H1 (cell line): ENCODE data around the gene PDE9A. TPM values are rescaled to one million over a fixed set of nuclear protein-coding genes. Genes with fewer than 3 reads are reported as not detected.

Experiments
- CTCF ChIA-PET: fragments of 300-600 bp; sonication (Branson Sonifier 250); formaldehyde crosslinking; loops from one replicate; lab custom pipeline; 2021; ENCODE audit not compliant: partially characterized antibody; lab: Charles Lee
- POLR2A ChIA-PET: fragments of 300-600 bp; sonication (Branson Sonifier 250); formaldehyde crosslinking; loops from one replicate; lab custom pipeline; 2021; ENCODE audit warnings: inconsistent platforms; ENCODE audit not compliant: partially characterized antibody; lab: Charles Lee
- DNase-seq, 2 experiments: peaks; one replicate each; pipeline versions ENCODE4 v3.0.0 to v3.0.0-alpha.2; 2010 to 2022; ENCODE audit warnings: low spot score in 2 of 2, low read depth in 1 of 2, mixed read lengths in 1 of 2
- FAIRE-seq: peaks from 2 replicates; lab custom pipeline; 2011; peaks lifted over from hg19 to GRCh38; lab: Jason Lieb, UNC
- H2AFZ ChIP-seq: 2 replicates; pipeline ENCODE4 v1.8.1; 2012; ENCODE audit warnings: low read length, inconsistent platforms
- H2AK5ac ChIP-seq: 2 replicates; pipeline ENCODE4 v1.6.1; 2013; ENCODE audit warnings: low read depth, low read length
- H2BK120ac ChIP-seq: replicated peaks from 2 replicates; pipeline ENCODE3; 2013; ENCODE audit warnings: low read depth, low read length, inconsistent platforms
- H2BK12ac ChIP-seq: 2 replicates; pipeline ENCODE4 v1.6.1; 2013; ENCODE audit warnings: low read depth, low read length
- H2BK15ac ChIP-seq: 2 replicates; pipeline ENCODE4 v1.6.1; 2013; ENCODE audit warnings: low read length
- H2BK20ac ChIP-seq: 2 replicates; pipeline ENCODE4 v1.6.1; 2013; ENCODE audit warnings: low read length
- H2BK5ac ChIP-seq: 2 replicates; pipeline ENCODE4 v1.6.1; 2013; ENCODE audit warnings: low read depth, low read length
- H3K14ac ChIP-seq: 2 replicates; pipeline ENCODE4 v1.6.1; 2013; ENCODE audit warnings: inconsistent platforms; ENCODE audit not compliant: insufficient read length
- H3K18ac ChIP-seq: 2 replicates; pipeline ENCODE4 v1.6.1; 2013; ENCODE audit warnings: low read length; ENCODE audit errors: extremely low read depth
- H3K23ac ChIP-seq: 2 replicates; pipeline ENCODE4 v1.6.1; 2013; ENCODE audit warnings: inconsistent platforms; ENCODE audit not compliant: insufficient read length
- H3K23me2 ChIP-seq: 2 replicates; pipeline ENCODE4 v1.6.1; 2013; ENCODE audit warnings: low read depth, low read length
- H3K27ac ChIP-seq: 2 replicates; pipeline ENCODE4 v1.6.1; 2011; ENCODE audit warnings: low read depth, low read length, inconsistent platforms
- H3K27me3 ChIP-seq, 4 experiments: replicated peaks in 1 of 4; 1 replicate in 1 of 4; 2 replicates in 3 of 4; pipeline versions ENCODE4 v1.6.1 to v1.8.1; 2011 to 2013; ENCODE audit warnings: low read length in 3 of 4, mild to moderate bottlenecking in 3 of 4, inconsistent platforms in 2 of 4, mixed read lengths in 2 of 4, moderate library complexity in 1 of 4; ENCODE audit not compliant: control insufficient read depth in 3 of 4, insufficient read depth in 3 of 4; ENCODE audit errors: extremely low read depth in 1 of 4
- H3K36me3 ChIP-seq, 4 experiments: 2 replicates each; pipeline versions ENCODE4 v1.6.1 to v1.8.1; 2011 to 2013; ENCODE audit warnings: mild to moderate bottlenecking in 4 of 4, low read length in 3 of 4, moderate library complexity in 2 of 4, control low read depth in 1 of 4, inconsistent platforms in 1 of 4; ENCODE audit not compliant: insufficient read depth in 4 of 4, control insufficient read depth in 2 of 4
- H3K4ac ChIP-seq: replicated peaks from 2 replicates; pipeline ENCODE3; 2013; ENCODE audit warnings: low read length, low read depth, mixed read lengths, inconsistent platforms; ENCODE audit not compliant: insufficient read length
- H3K4me1 ChIP-seq, 4 experiments: replicated peaks in 1 of 4; 1 replicate in 1 of 4; 2 replicates in 3 of 4; pipeline versions ENCODE4 v1.6.1 to v1.8.1; 2011 to 2013; ENCODE audit warnings: low read length in 3 of 4, inconsistent platforms in 2 of 4, mixed read lengths in 1 of 4; ENCODE audit not compliant: insufficient read depth in 4 of 4, control insufficient read depth in 3 of 4
- H3K4me2 ChIP-seq, 2 experiments: 2 replicates each; pipeline versions ENCODE4 v1.6.1 to v1.8.1; 2011 to 2013; ENCODE audit warnings: low read depth in 2 of 2, low read length in 2 of 2, control low read depth in 1 of 2, inconsistent platforms in 1 of 2, mild to moderate bottlenecking in 1 of 2; ENCODE audit not compliant: insufficient read depth in 1 of 2
- H3K4me3 ChIP-seq, 4 experiments: fragments of 200-600, 300-600 bp in 1 of 4; sonication (generic), shearing (Covaris generic), sonication (Bioruptor Twin) in 1 of 4; 2 replicates each; pipeline versions ENCODE4 v1.5.1 to v1.8.1; 2011 to 2016; ENCODE audit warnings: low read length in 4 of 4, low read depth in 3 of 4, control low read depth in 2 of 4, inconsistent platforms in 2 of 4, mild to moderate bottlenecking in 2 of 4, mixed read lengths in 1 of 4, moderate library complexity in 1 of 4; ENCODE audit not compliant: insufficient read depth in 2 of 4; ENCODE audit errors: extremely low read depth in 1 of 4
- H3K56ac ChIP-seq: replicated peaks from 2 replicates; pipeline ENCODE3; 2013; ENCODE audit warnings: low read depth, mild to moderate bottlenecking, mixed read lengths, low read length, inconsistent platforms; ENCODE audit not compliant: insufficient read length
- H3K79me1 ChIP-seq: 2 replicates; pipeline ENCODE4 v1.6.1; 2013; ENCODE audit warnings: low read depth, low read length, control low read depth
- H3K79me2 ChIP-seq, 2 experiments: 2 replicates each; pipeline versions ENCODE4 v1.6.1 to v1.8.1; 2012 to 2013; ENCODE audit warnings: low read length in 2 of 2, mild to moderate bottlenecking in 2 of 2, inconsistent platforms in 1 of 2; ENCODE audit not compliant: insufficient read depth in 2 of 2, control insufficient read depth in 1 of 2
- H3K9ac ChIP-seq, 4 experiments: replicated peaks in 1 of 4; 1 replicate in 1 of 4; 2 replicates in 3 of 4; pipeline versions ENCODE4 v1.6.1 to v1.8.1; 2011 to 2013; ENCODE audit warnings: low read depth in 3 of 4, low read length in 3 of 4, control low read depth in 2 of 4, mild to moderate bottlenecking in 2 of 4, moderate library complexity in 2 of 4, inconsistent platforms in 1 of 4; ENCODE audit errors: extremely low read depth in 1 of 4
- H3K9me3 ChIP-seq, 2 experiments: 2 replicates each; pipeline versions ENCODE4 v1.6.1 to v1.8.1; 2012 to 2013; ENCODE audit warnings: mild to moderate bottlenecking in 2 of 2, moderate library complexity in 2 of 2, control low read depth in 1 of 2, inconsistent platforms in 1 of 2, low read depth in 1 of 2, low read length in 1 of 2, mixed read lengths in 1 of 2; ENCODE audit not compliant: insufficient read depth in 2 of 2
- H4K20me1 ChIP-seq, 2 experiments: replicated peaks in 1 of 2; 2 replicates each; pipeline versions ENCODE3 to v1.8.1; 2011 to 2013; ENCODE audit warnings: inconsistent platforms in 2 of 2, low read length in 2 of 2, mild to moderate bottlenecking in 1 of 2; ENCODE audit not compliant: insufficient read depth in 2 of 2, control insufficient read depth in 1 of 2
- H4K5ac ChIP-seq: 2 replicates; pipeline ENCODE4 v1.6.1; 2013; ENCODE audit warnings: low read length, low read depth, mixed read lengths, inconsistent platforms; ENCODE audit not compliant: insufficient read length
- H4K8ac ChIP-seq: 2 replicates; pipeline ENCODE4 v1.8.0; 2013; ENCODE audit warnings: mild to moderate bottlenecking, moderate library complexity, low read length, inconsistent platforms; ENCODE audit not compliant: insufficient read depth; ENCODE audit errors: extremely low read depth
- H4K91ac ChIP-seq: replicated peaks from 2 replicates; pipeline ENCODE3; 2013; ENCODE audit warnings: low read length, mixed read lengths, inconsistent platforms; ENCODE audit not compliant: insufficient read length
- BCL11A ChIP-seq, 2 experiments: IDR thresholded peaks; one replicate each; pipeline ENCODE4 v1.6.1; 2011; ENCODE audit warnings: low read depth in 2 of 2, low read length in 2 of 2, mild to moderate bottlenecking in 2 of 2
- CBX5 ChIP-seq: fragments of 300-800, 300-1000 bp; sonication (generic); IDR thresholded peaks from 2 replicates; pipeline ENCODE4 v1.7.1; 2016; ENCODE audit warnings: antibody characterized with exemption, low read length, low read depth
- EZH2 ChIP-seq: fragments of 200-600 bp; sonication (generic); IDR thresholded peaks from 2 replicates; pipeline ENCODE4 v1.7.1; 2012; ENCODE audit warnings: low read depth, mild to moderate bottlenecking, moderate library complexity, low read length, inconsistent platforms; ENCODE audit not compliant: severe bottlenecking
- GABPA ChIP-seq: IDR thresholded peaks from 2 replicates; pipeline ENCODE4 v1.6.1; 2011; ENCODE audit warnings: mild to moderate bottlenecking, low read length, moderate library complexity, borderline replicate concordance; ENCODE audit not compliant: insufficient read depth
- JUND ChIP-seq: IDR thresholded peaks from 2 replicates; pipeline ENCODE4 v1.6.1; 2011; ENCODE audit warnings: mild to moderate bottlenecking, improper control_type of control experiment, low read length
- SP2 ChIP-seq: IDR thresholded peaks from 2 replicates; pipeline ENCODE4 v1.6.1; 2012; ENCODE audit warnings: mild to moderate bottlenecking, low read length, inconsistent platforms
- WGBS, 2 experiments: shearing (Covaris generic) in 1 of 2; methylation state at CpG; one replicate each; pipeline versions ENCODE4 v1.1.6 to v1.1.7; 2013 to 2015; ENCODE audit warnings: low lambda C conversion rate in 2 of 2, mixed read lengths in 2 of 2, inconsistent platforms in 1 of 2, low coverage in 1 of 2, missing lambda C conversion rate in 1 of 2; ENCODE audit not compliant: insufficient replicate concordance in 2 of 2, insufficient coverage in 1 of 2, insufficient read length in 1 of 2; ENCODE audit errors: extremely low coverage in 1 of 2, missing lambda C conversion rate in 1 of 2; 5-methylcytosine and 5-hydroxymethylcytosine counted together
- polyA plus RNA-seq, 7 experiments: library from polyadenylated mRNA; depleted of rRNA in 3 of 7; stranded (reverse) in 5 of 7; unstranded in 2 of 7; fragments of >200 nt in 5 of 7; fragments of 200-250 nt in 2 of 7; gene quantifications; 1 replicate in 5 of 7; 2 replicates in 1 of 7; 4 replicates in 1 of 7; pipeline versions ENCODE4 v1.2.1 to v1.2.3, GENCODE V29; 2011 to 2013; ENCODE audit warnings: missing spikeins in 2 of 7, mixed read lengths in 2 of 7
- total RNA-seq: library from RNA; stranded (reverse); fragmentation: NEBNext Ultra II Directional; extraction: Animal tissue kit (Norgen Biotek cat#: 25700); gene quantifications from 2 replicates; pipeline ENCODE4 v1.2.1, GENCODE V29; 2021

The PDE9A gene
- total and polyA plus RNA-seq, 2 of the 8 experiments (the other 6 are each of a cell fraction or from before 2014, with no cell fraction given), result 39.2 to 45.9 TPM

DNA sequence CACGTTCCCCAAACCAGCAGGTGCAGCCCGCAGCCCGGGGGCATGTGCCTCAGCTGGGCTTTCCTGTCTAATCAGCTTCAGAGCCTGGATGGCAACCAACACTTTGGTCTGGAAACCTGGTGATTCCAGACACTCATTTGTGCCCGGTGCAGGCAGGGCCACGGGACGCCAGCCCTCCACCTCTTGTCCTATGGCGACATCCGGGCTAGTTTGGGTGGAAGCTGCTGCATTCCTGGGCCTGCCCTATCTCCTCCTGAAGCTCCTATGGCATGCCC is 114.1 kb downstream of the PDE9A start:
- H3K9ac ChIP-seq, result no peak overlapping the region
- H3K27ac ChIP-seq, result no peak overlapping the region
- H2BK5ac ChIP-seq, result no peak overlapping the region
- no peak overlapping the region for H3K23ac ChIP-seq
- ChIA-PET CTCF (interaction anchor here (0.8 kb wide), 1 partner anchor 50 kb away, joined by 3 read pairs; no protein-coding TSS in a partner anchor), POLR2A (interaction anchor here (1.8 kb wide), 1 partner anchor 14 kb away, joined by 5 read pairs; no protein-coding TSS in a partner anchor)
- H3K14ac ChIP-seq, result no peak overlapping the region
- no peak overlapping the region for H3K4me2 ChIP-seq
- peaks cover 30 to 60% (median 52%) of the 10 kb centered on the region in 4 experiments; a peak in 7 of 8 replicates for H3K36me3 ChIP-seq
- no peaks in the 10 kb centered on the region for H3K27me3 ChIP-seq
- 95% methylated on average over 8 of the region's 8 CpGs; no CpG with 5 or more reads in 1 of the 2 experiments for WGBS, 2 experiments
- H3K4me3 ChIP-seq, result no peak overlapping the region
- DNase-seq (no peak), FAIRE-seq (no peak)
- H4K91ac ChIP-seq, result no peak overlapping the region
- H4K8ac ChIP-seq, result no peak overlapping the region
- TF ChIP-seq SP2, result no peak
- TF ChIP-seq CBX5, result no peak
- TF ChIP-seq BCL11A (IDR thresholded peaks at IDR 0.05; ENCODE audit: low read depth in 2 of 2, low read length in 2 of 2), result no peak
- no peak for TF ChIP-seq JUND
- TF ChIP-seq EZH2, result no peak
- no peak for TF ChIP-seq GABPA
- H3K56ac ChIP-seq, result no peak overlapping the region
- no peak overlapping the region for H3K4ac ChIP-seq
- no peak overlapping the region for H2BK15ac ChIP-seq
- H3K9me3 ChIP-seq, result no peaks in the 10 kb centered on the region
- no peaks in the 10 kb centered on the region for H3K4me1 ChIP-seq
- H2BK20ac ChIP-seq, result no peak overlapping the region
- H2AFZ ChIP-seq, result no peak overlapping the region
- peaks cover 0 to 7% of the 10 kb centered on the region in 2 experiments for H4K20me1 ChIP-seq
- no peak overlapping the region for H2BK120ac ChIP-seq
- H3K23me2 ChIP-seq, result peaks cover 4% of the 10 kb centered on the region; the same call in 1 of the 2 replicates
- 0 out of 2 replicates have a peak, but pooled peaks cover 4% of the 10 kb centered on the region for H3K79me1 ChIP-seq
- no peak overlapping the region for H2AK5ac ChIP-seq
- no peak overlapping the region for H4K5ac ChIP-seq
- H3K79me2 ChIP-seq, result no peaks in the 10 kb centered on the region
- no peak overlapping the region for H3K18ac ChIP-seq
- H2BK12ac ChIP-seq, result no peak overlapping the region
